Measurements from ENCODE around the gene GM2A. TPM values are rescaled to one million over a fixed set of nuclear protein-coding genes. Genes with fewer than 3 reads are reported as not detected.
"Not testable (repeated sequence)": the region's sequence is repeated elsewhere in the genome, so short reads cannot be mapped to it uniquely, and the experiment has no call there.

The GM2A gene
- total RNA-seq, 3 donors from 2014 or later: 22.0 to 32.1 (median 30.9) TPM

DNA sequence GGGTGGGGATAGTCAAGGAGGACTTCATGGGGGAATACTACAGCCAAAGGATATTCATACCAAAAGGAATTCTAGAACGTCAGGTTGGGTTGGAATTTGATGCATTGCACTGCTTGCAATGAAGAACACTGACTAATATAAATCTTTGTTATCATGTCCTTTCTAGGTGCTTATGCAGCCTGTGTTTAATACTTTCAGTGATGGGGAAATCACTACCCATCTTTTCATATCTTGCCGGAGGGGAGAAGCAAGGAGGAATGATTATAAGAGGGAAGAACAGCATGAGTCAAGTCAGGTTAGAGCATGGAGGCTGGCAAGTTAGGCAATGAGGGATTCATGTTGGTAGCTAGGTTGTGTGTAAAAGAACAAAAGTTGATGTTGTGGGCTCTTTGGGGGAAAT lies 24.0 kb upstream of the GM2A start:
- DNase-seq (no peak), ATAC-seq (no peak)
- TF ChIP-seq, protein P1, sequence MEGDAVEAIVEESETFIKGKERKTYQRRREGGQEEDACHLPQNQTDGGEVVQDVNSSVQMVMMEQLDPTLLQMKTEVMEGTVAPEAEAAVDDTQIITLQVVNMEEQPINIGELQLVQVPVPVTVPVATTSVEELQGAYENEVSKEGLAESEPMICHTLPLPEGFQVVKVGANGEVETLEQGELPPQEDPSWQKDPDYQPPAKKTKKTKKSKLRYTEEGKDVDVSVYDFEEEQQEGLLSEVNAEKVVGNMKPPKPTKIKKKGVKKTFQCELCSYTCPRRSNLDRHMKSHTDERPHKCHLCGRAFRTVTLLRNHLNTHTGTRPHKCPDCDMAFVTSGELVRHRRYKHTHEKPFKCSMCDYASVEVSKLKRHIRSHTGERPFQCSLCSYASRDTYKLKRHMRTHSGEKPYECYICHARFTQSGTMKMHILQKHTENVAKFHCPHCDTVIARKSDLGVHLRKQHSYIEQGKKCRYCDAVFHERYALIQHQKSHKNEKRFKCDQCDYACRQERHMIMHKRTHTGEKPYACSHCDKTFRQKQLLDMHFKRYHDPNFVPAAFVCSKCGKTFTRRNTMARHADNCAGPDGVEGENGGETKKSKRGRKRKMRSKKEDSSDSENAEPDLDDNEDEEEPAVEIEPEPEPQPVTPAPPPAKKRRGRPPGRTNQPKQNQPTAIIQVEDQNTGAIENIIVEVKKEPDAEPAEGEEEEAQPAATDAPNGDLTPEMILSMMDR (IDR thresholded peaks at IDR 0.05): no peak
- no peaks in the 10 kb centered on the region for H3K9me3 ChIP-seq
- no peaks in the 10 kb centered on the region for H3K36me3 ChIP-seq (ENCODE audit: low read depth)
- H3K4me3 ChIP-seq: no peak overlapping the region
- H3K4me1 ChIP-seq (ENCODE audit: low read depth): peaks cover 4% of the 10 kb centered on the region
- intact Hi-C loops (cut with DNase I, micrococcal nuclease): no loop called here

DNA sequence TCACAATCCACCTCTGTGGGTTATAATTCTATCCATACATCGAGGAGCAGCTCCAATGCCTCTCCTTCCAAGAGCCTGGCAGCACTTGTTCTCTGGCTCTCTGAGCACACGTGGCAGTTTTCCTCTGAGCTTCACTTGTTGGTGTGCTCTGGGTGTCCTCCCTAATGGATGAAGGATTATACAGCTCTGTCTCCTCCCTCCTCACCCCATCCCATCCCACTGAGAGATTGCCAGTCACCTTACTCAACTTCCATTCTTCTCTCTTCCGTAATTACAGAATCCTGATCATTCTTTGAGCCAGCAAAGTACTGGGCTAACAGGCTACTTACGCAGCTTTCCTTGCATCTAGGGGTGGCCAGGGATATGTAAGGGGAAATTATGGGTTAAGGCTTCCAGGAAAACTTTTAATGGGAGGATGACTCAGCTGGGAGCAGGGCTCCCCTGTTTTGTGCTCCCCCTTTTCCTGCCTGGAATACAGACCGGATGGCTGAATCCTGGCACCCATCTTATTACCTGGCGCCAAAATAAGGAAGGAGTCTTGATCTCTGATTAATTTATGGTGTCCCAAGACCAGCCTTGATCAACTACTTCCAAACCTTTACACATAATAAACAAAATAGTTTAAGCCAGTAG lies 22.8 kb upstream of the GM2A start:
- DNase-seq (no peak), ATAC-seq (no peak)
- TF ChIP-seq, protein P1 (IDR thresholded peaks at IDR 0.05): no peak
- Histone ChIP-seq H3K36me3 (ENCODE audit: low read depth) (no peaks in the 10 kb centered on the region), H3K4me3 (no peak overlapping the region), H3K9me3 (no peaks in the 10 kb centered on the region), H3K4me1 (ENCODE audit: low read depth) (peaks cover 6% of the 10 kb centered on the region)
- intact Hi-C loops (cut with DNase I, micrococcal nuclease): no loop called here

DNA sequence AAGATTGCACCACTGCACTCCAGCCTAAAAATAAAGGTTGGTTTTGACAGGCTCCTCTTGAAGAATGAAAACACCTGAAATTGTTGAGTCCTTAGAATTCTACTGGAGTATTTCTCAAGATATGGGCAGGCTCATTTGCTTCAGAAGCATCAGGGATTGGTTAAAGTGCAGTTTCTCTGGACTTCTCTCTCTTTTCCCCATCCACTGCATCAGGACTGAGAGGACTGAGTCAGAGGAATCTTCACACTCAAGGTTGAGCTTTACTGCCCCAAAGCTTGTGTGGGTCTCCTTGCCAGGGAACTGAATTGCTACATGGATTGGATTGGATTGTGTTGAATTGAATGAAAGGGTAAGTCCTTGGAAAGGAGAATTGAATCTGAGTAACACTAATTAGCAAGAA lies 21.6 kb upstream of the GM2A start:
- Histone ChIP-seq H3K9me3 (no peaks in the 10 kb centered on the region), H3K4me3 (no peak overlapping the region), H3K36me3 (ENCODE audit: low read depth) (no peaks in the 10 kb centered on the region), H3K4me1 (ENCODE audit: low read depth) (peaks cover 6% of the 10 kb centered on the region)
- intact Hi-C loops (cut with DNase I, micrococcal nuclease): no loop called here
- TF ChIP-seq, protein P1 (IDR thresholded peaks at IDR 0.05): no peak
- no peak for ATAC-seq
- DNase-seq: no peak

DNA sequence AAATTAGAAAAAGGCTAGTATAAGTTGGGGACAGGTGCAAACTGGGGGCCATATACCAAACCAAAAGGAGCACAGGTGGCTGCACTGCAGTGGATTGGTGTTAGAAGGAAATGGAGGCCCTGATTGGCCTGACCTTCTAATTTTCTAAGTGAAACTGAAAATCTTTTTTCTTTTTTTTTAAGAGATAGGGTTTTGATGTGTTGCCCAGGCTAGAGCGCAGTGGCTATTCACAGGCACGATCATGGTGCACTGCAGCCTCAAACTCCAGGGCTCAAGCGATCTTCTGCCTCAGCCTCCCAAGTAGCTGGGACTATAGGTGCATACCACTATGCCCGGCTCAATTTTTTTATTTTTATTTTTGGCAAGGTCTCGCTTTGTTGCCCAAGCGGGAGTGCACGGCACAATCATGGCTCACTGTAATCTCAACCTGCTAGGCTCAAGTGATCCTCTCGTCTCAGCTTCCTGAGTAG lies 19.3 kb upstream of the GM2A start:
- H3K36me3 ChIP-seq (ENCODE audit: low read depth): no peaks in the 10 kb centered on the region
- intact Hi-C loops (cut with DNase I, micrococcal nuclease): no loop called here
- peak; percentile 25 for ATAC-seq
- no peaks in the 10 kb centered on the region for H3K9me3 ChIP-seq
- H3K4me3 ChIP-seq: no peak overlapping the region
- DNase-seq: no peak
- TF ChIP-seq, protein P1 (IDR thresholded peaks at IDR 0.05): no peak
- H3K4me1 ChIP-seq (ENCODE audit: low read depth): peaks cover 6% of the 10 kb centered on the region

DNA sequence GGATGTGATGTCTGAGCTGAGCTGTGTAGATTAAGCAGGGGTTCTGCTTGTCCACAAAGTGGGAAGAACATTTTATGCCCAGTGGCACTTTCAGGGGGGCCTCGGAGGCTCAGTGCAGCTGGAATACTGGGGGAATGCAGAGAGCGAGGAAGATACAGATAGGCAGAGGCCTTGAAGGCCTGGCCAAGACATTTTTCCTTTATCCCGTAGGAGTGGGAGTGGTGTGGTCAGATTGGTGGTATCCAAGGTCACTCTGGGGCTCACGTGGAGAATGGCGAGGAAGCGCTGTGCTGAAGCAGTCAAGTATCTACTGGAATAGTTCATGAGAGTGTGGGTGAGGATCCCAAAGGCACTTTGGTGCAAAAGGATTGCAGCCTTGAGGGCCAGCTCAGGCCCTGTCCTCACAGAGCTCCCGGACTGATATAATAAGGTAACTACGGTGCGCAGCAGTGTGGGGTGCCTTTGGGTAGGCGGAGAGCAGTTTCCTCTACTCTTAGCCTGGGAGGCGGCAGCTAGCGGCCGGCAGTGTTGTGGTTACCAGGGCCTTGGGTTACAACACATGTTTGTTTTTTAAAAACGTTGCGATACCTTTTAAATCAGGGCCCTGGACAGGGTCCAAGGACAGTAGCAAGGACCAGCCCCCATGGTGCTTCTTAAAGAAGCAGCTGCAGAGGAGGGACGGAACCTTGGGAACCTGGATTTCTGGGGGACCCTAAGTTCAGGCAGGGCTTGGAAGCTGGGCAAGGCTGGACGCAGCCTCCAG lies 18.3 kb upstream of the GM2A start:
- peak; percentile 76 for ATAC-seq
- TF ChIP-seq, protein P1 (IDR thresholded peaks at IDR 0.05): no peak
- H3K36me3 ChIP-seq (ENCODE audit: low read depth): no peaks in the 10 kb centered on the region
- intact Hi-C loops (cut with DNase I, micrococcal nuclease): no loop called here
- H3K4me1 ChIP-seq (ENCODE audit: low read depth): peaks cover 6% of the 10 kb centered on the region
- H3K4me3 ChIP-seq: no peak overlapping the region
- H3K9me3 ChIP-seq: no peaks in the 10 kb centered on the region
- peak; percentile 57 to 80 (median 61) for DNase-seq

DNA sequence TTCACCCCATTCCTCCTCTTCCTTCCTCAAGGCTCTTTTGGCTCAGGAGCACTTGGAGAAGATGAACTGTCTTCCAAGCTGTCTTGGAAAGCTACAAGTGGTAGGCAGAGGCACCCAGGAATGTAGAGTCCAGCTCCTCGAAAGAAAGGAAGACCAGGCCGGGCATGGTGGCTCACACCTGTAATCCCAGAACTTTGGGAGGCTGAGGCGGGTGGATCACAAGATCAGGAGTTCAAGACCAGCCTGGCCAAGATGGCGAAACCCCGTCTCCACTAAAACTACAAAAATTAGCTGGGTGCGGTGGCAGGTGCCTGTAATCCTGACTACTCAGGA lies 17.8 kb upstream of the GM2A start:
- H3K4me1 ChIP-seq (ENCODE audit: low read depth); intact Hi-C loops (cut with DNase I, micrococcal nuclease); H3K9me3 ChIP-seq; DNase-seq; ATAC-seq; H3K36me3 ChIP-seq (ENCODE audit: low read depth); H3K4me3 ChIP-seq: not testable (repeated sequence)
